ENCODE data around the gene GOLGA8S. TPM values are rescaled to one million over a fixed set of nuclear protein-coding genes. Genes with fewer than 3 reads are reported as not detected.
"Not testable (repeated sequence)": the region's sequence is repeated elsewhere in the genome, so short reads cannot be mapped to it uniquely, and the experiment has no call there.

The GOLGA8S gene
- polyA plus RNA-seq, 1 donor (not counting 4 experiments of a cell fraction or from before 2014, with no cell fraction given) = not detected

- dilution Hi-C loops (cut with MboI; ENCODE audit: extremely low pct_ligation_motif_present, low sequenced_read_pairs); H3K4me2 ChIP-seq (ENCODE audit: control insufficient read depth, extremely low read depth, insufficient read depth, low read depth, low read length); H3K4me1 ChIP-seq (ENCODE audit: control insufficient read depth, extremely low read depth, insufficient read depth, low read length); H3K9me1 ChIP-seq (ENCODE audit: control insufficient read depth, extremely low read depth, insufficient read depth, low read length); H4K20me1 ChIP-seq (ENCODE audit: control insufficient read depth, extremely low read depth, insufficient read depth, low read length); H3K36me3 ChIP-seq (ENCODE audit: control insufficient read depth in 2 of 2, extremely low read depth in 1 of 2, insufficient read depth in 2 of 2, low read length in 2 of 2); H3K4me3 ChIP-seq (ENCODE audit: control insufficient read depth in 2 of 3, extremely low read depth in 1 of 3, insufficient read depth in 2 of 3, low read depth in 1 of 3, low read length in 3 of 3); H3K79me2 ChIP-seq (ENCODE audit: control insufficient read depth, insufficient read depth, low read length); H3K9ac ChIP-seq (ENCODE audit: control insufficient read depth, extremely low read depth, insufficient read depth, low read length); H3K9me3 ChIP-seq (ENCODE audit: control insufficient read depth, low read depth, low read length); DNase-seq (ENCODE audit: low read depth, low spot score); FAIRE-seq; H3K27ac ChIP-seq (ENCODE audit: control insufficient read depth, insufficient read depth, low read length); H3K27me3 ChIP-seq (ENCODE audit: control insufficient read depth, extremely low read depth, insufficient read depth, low read length); H2AFZ ChIP-seq (ENCODE audit: control insufficient read depth, low read length): not testable (repeated sequence)
Observed at GRCh38 chr15:23362622-23363021, 8.1 kb downstream of the GOLGA8S start.

- FAIRE-seq; H3K9me1 ChIP-seq (ENCODE audit: control insufficient read depth, extremely low read depth, insufficient read depth, low read length); H3K4me2 ChIP-seq (ENCODE audit: control insufficient read depth, extremely low read depth, insufficient read depth, low read depth, low read length); H4K20me1 ChIP-seq (ENCODE audit: control insufficient read depth, extremely low read depth, insufficient read depth, low read length); dilution Hi-C loops (cut with MboI; ENCODE audit: extremely low pct_ligation_motif_present, low sequenced_read_pairs); H3K79me2 ChIP-seq (ENCODE audit: control insufficient read depth, insufficient read depth, low read length); H3K27ac ChIP-seq (ENCODE audit: control insufficient read depth, insufficient read depth, low read length); H3K4me1 ChIP-seq (ENCODE audit: control insufficient read depth, extremely low read depth, insufficient read depth, low read length); H2AFZ ChIP-seq (ENCODE audit: control insufficient read depth, low read length); H3K36me3 ChIP-seq (ENCODE audit: control insufficient read depth in 2 of 2, extremely low read depth in 1 of 2, insufficient read depth in 2 of 2, low read length in 2 of 2); H3K9ac ChIP-seq (ENCODE audit: control insufficient read depth, extremely low read depth, insufficient read depth, low read length); H3K27me3 ChIP-seq (ENCODE audit: control insufficient read depth, extremely low read depth, insufficient read depth, low read length); H3K9me3 ChIP-seq (ENCODE audit: control insufficient read depth, low read depth, low read length); DNase-seq (ENCODE audit: low read depth, low spot score); H3K4me3 ChIP-seq (ENCODE audit: control insufficient read depth in 2 of 3, extremely low read depth in 1 of 3, insufficient read depth in 2 of 3, low read depth in 1 of 3, low read length in 3 of 3): not testable (repeated sequence)
Observed at GRCh38 chr15:23364261-23364660, 9.7 kb downstream of the GOLGA8S start.

- Histone ChIP-seq H3K9ac (ENCODE audit: control insufficient read depth, extremely low read depth, insufficient read depth, low read length) (no peak overlapping the region), H3K36me3 (ENCODE audit: control insufficient read depth in 2 of 2, extremely low read depth in 1 of 2, insufficient read depth in 2 of 2, low read length in 2 of 2) (no peaks in the 10 kb centered on the region), H3K27ac (ENCODE audit: control insufficient read depth, insufficient read depth, low read length) (no peak overlapping the region), H3K9me3 (ENCODE audit: control insufficient read depth, low read depth, low read length) (no peaks in the 10 kb centered on the region), H3K4me2 (ENCODE audit: control insufficient read depth, extremely low read depth, insufficient read depth, low read depth, low read length) (no peak overlapping the region), H3K79me2 (ENCODE audit: control insufficient read depth, insufficient read depth, low read length) (no peaks in the 10 kb centered on the region), H3K4me3 (ENCODE audit: control insufficient read depth in 2 of 3, extremely low read depth in 1 of 3, insufficient read depth in 2 of 3, low read depth in 1 of 3, low read length in 3 of 3) (no peak overlapping the region), H3K4me1 (ENCODE audit: control insufficient read depth, extremely low read depth, insufficient read depth, low read length) (no peaks in the 10 kb centered on the region), H2AFZ (ENCODE audit: control insufficient read depth, low read length) (no peak overlapping the region), H3K9me1 (ENCODE audit: control insufficient read depth, extremely low read depth, insufficient read depth, low read length) (no peaks in the 10 kb centered on the region), H3K27me3 (ENCODE audit: control insufficient read depth, extremely low read depth, insufficient read depth, low read length) (no peaks in the 10 kb centered on the region), H4K20me1 (ENCODE audit: control insufficient read depth, extremely low read depth, insufficient read depth, low read length) (no peaks in the 10 kb centered on the region)
- dilution Hi-C loops (cut with MboI; ENCODE audit: extremely low pct_ligation_motif_present, low sequenced_read_pairs) = no loop called here
- FAIRE-seq (no peak), DNase-seq (ENCODE audit: low read depth, low spot score) (no peak)
- no peak for TF ChIP-seq EZH2 (IDR thresholded peaks at IDR 0.05; ENCODE audit: low read length)
Observed at GRCh38 chr15:23370578-23370977, 16.0 kb downstream of the GOLGA8S start.

- H3K9me3 ChIP-seq (ENCODE audit: control insufficient read depth, low read depth, low read length); H3K36me3 ChIP-seq (ENCODE audit: control insufficient read depth in 2 of 2, extremely low read depth in 1 of 2, insufficient read depth in 2 of 2, low read length in 2 of 2); H3K79me2 ChIP-seq (ENCODE audit: control insufficient read depth, insufficient read depth, low read length); H3K4me1 ChIP-seq (ENCODE audit: control insufficient read depth, extremely low read depth, insufficient read depth, low read length); H3K4me2 ChIP-seq (ENCODE audit: control insufficient read depth, extremely low read depth, insufficient read depth, low read depth, low read length); H4K20me1 ChIP-seq (ENCODE audit: control insufficient read depth, extremely low read depth, insufficient read depth, low read length); DNase-seq (ENCODE audit: low read depth, low spot score); FAIRE-seq; dilution Hi-C loops (cut with MboI; ENCODE audit: extremely low pct_ligation_motif_present, low sequenced_read_pairs); H3K9ac ChIP-seq (ENCODE audit: control insufficient read depth, extremely low read depth, insufficient read depth, low read length); H2AFZ ChIP-seq (ENCODE audit: control insufficient read depth, low read length); H3K27me3 ChIP-seq (ENCODE audit: control insufficient read depth, extremely low read depth, insufficient read depth, low read length); H3K4me3 ChIP-seq (ENCODE audit: control insufficient read depth in 2 of 3, extremely low read depth in 1 of 3, insufficient read depth in 2 of 3, low read depth in 1 of 3, low read length in 3 of 3); H3K9me1 ChIP-seq (ENCODE audit: control insufficient read depth, extremely low read depth, insufficient read depth, low read length); H3K27ac ChIP-seq (ENCODE audit: control insufficient read depth, insufficient read depth, low read length): not testable (repeated sequence)
Observed at GRCh38 chr15:23371134-23371533, 16.6 kb downstream of the GOLGA8S start.

GRCh38 chr15:23371868-23372267 lies 17.3 kb downstream of the GOLGA8S start:
- H3K9me1 ChIP-seq (ENCODE audit: control insufficient read depth, extremely low read depth, insufficient read depth, low read length); H3K4me2 ChIP-seq (ENCODE audit: control insufficient read depth, extremely low read depth, insufficient read depth, low read depth, low read length); DNase-seq (ENCODE audit: low read depth, low spot score); H3K4me3 ChIP-seq (ENCODE audit: control insufficient read depth in 2 of 3, extremely low read depth in 1 of 3, insufficient read depth in 2 of 3, low read depth in 1 of 3, low read length in 3 of 3); H4K20me1 ChIP-seq (ENCODE audit: control insufficient read depth, extremely low read depth, insufficient read depth, low read length); FAIRE-seq; H3K27me3 ChIP-seq (ENCODE audit: control insufficient read depth, extremely low read depth, insufficient read depth, low read length); H3K36me3 ChIP-seq (ENCODE audit: control insufficient read depth in 2 of 2, extremely low read depth in 1 of 2, insufficient read depth in 2 of 2, low read length in 2 of 2); dilution Hi-C loops (cut with MboI; ENCODE audit: extremely low pct_ligation_motif_present, low sequenced_read_pairs); H3K4me1 ChIP-seq (ENCODE audit: control insufficient read depth, extremely low read depth, insufficient read depth, low read length); H3K9me3 ChIP-seq (ENCODE audit: control insufficient read depth, low read depth, low read length); H2AFZ ChIP-seq (ENCODE audit: control insufficient read depth, low read length); H3K27ac ChIP-seq (ENCODE audit: control insufficient read depth, insufficient read depth, low read length); H3K9ac ChIP-seq (ENCODE audit: control insufficient read depth, extremely low read depth, insufficient read depth, low read length); H3K79me2 ChIP-seq (ENCODE audit: control insufficient read depth, insufficient read depth, low read length): not testable (repeated sequence)
